GM19035 (cell line): ENCODE data around the gene NACAD.

Experiments
- ATAC-seq: cut with Tn5 transposase; IDR thresholded peaks from one replicate; pipeline ENCODE4 v1.9.1; 2021; ENCODE audit not compliant: unreplicated experiment

Gene NACAD

GRCh38 chr7:45092931-45093235 lies 4.1 kb upstream of the NACAD start:
- ATAC-seq, result no peak

GRCh38 chr7:45092100-45092930 lies 3.5 kb upstream of the NACAD start:
- no peak for ATAC-seq

- ATAC-seq, result no peak
Observed at GRCh38 chr7:45089341-45089891, 647 bp upstream of the NACAD start.

- ATAC-seq, result no peak
Observed at GRCh38 chr7:45088146-45088701, 545 bp downstream of the NACAD start.

GRCh38 chr7:45087301-45088145 lies 1.2 kb downstream of the NACAD start:
- no peak for ATAC-seq

GRCh38 chr7:45086331-45087065 lies 2.3 kb downstream of the NACAD start:
- no peak for ATAC-seq

GRCh38 chr7:45085619-45086200 lies 3.1 kb downstream of the NACAD start:
- no peak for ATAC-seq

- ATAC-seq, result no peak
Observed at GRCh38 chr7:45084901-45085618, 3.7 kb downstream of the NACAD start.

- ATAC-seq, result no peak
Observed at GRCh38 chr7:45084336-45084735, 4.4 kb downstream of the NACAD start.

GRCh38 chr7:45082831-45083331 lies 5.9 kb downstream of the NACAD start:
- no peak for ATAC-seq

- no peak for ATAC-seq
Observed at GRCh38 chr7:45082031-45082830, 6.5 kb downstream of the NACAD start.

- ATAC-seq, result no peak
Observed at GRCh38 chr7:45081670-45081974, 7.1 kb downstream of the NACAD start.

GRCh38 chr7:45080958-45081669 lies 7.7 kb downstream of the NACAD start:
- ATAC-seq, result no peak

GRCh38 chr7:45080265-45080957 lies 8.4 kb downstream of the NACAD start:
- no peak for ATAC-seq

GRCh38 chr7:45078125-45078681 lies 10.6 kb downstream of the NACAD start:
- no peak for ATAC-seq

- no peak for ATAC-seq
Observed at GRCh38 chr7:45077579-45077978, 11.2 kb downstream of the NACAD start.

GRCh38 chr7:45076946-45077345 lies 11.8 kb downstream of the NACAD start:
- ATAC-seq, result no peak
